ENCODE results near the gene MMAB. TPM values are rescaled to one million over a fixed set of nuclear protein-coding genes. Genes with fewer than 3 reads are reported as not detected.
"Not testable (repeated sequence)": the region's sequence is repeated elsewhere in the genome, so short reads cannot be mapped to it uniquely, and the experiment has no call there.

Gene MMAB
- total and polyA plus RNA-seq, 5 donors, result 37.0 to 50.7 (median 43.4) TPM

DNA sequence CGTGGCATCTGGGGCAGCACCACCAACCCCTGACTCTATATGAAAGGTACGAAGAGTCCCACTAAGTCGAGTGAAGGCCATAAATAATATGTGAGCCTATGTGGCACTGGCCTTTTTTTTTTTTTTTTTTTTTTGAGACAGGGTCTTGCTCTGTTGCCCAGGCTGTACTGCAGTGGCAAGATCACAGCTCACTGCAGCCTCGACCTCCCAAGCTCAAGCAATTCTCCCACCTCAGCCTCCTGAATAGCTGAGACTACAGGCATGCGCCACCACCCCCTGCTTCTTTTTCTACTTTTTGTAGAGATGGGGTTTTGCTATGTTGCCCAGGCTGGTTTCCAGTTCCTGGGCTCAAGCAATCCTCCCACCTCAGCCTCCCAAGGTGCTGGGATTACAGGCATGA, 28.8 kb upstream of the MMAB start:
- intact Hi-C loops (cut with DNase I), result loop anchor here in 1 of 4 donors (10.0 kb wide), 1 partner anchor 113 kb away; the partner anchor contains the start of gene FAM222A
- H3K9me3 ChIP-seq (ENCODE audit: control insufficient read depth, low read length); H3K27me3 ChIP-seq (ENCODE audit: control insufficient read depth, insufficient read depth); ATAC-seq; H3K4me3 ChIP-seq (ENCODE audit: low read length); H3K27ac ChIP-seq (ENCODE audit: low read length); H3K4me1 ChIP-seq (ENCODE audit: control insufficient read depth, insufficient read depth, low read length): not testable (repeated sequence)
- peak in 1 of 3 donors; percentile 7 for DNase-seq
- 89% methylated on average over 5 of the region's 5 CpGs for WGBS

DNA sequence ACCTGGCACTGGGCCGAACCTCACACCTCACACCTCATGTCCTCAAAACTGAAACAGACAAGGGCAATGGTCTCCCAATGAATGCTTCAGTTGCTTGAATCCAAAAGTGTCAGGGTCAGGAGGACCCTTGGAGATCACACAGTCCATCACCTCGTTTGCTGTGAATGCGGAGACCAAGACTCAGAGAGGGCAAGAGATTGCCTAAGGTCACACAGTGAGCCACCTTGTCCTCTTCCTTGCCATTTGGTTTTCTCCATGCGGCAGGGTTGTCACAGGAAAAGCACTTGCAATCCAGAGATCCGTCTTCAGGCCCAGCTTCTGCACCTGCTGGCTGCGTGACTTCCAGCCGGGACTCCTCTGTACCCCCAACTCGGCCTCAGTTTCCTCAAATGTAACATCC, 28.3 kb upstream of the MMAB start:
- H3K27ac ChIP-seq (ENCODE audit: low read length), result no peak overlapping the region
- H3K27me3 ChIP-seq (ENCODE audit: control insufficient read depth, insufficient read depth), result no peaks in the 10 kb centered on the region
- H3K9me3 ChIP-seq (ENCODE audit: control insufficient read depth, low read length), result no peaks in the 10 kb centered on the region
- no peak overlapping the region for H3K4me3 ChIP-seq (ENCODE audit: low read length)
- intact Hi-C loops (cut with DNase I), result loop anchor here in 1 of 4 donors (10.0 kb wide), 1 partner anchor 113 kb away; the partner anchor contains the start of gene FAM222A
- no peak for ATAC-seq
- DNase-seq, result peak in 1 of 3 donors; percentile 16
- peaks cover 2% of the 10 kb centered on the region for H3K4me1 ChIP-seq (ENCODE audit: control insufficient read depth, insufficient read depth, low read length)
- WGBS, result 78% methylated on average over 8 of the region's 8 CpGs

DNA sequence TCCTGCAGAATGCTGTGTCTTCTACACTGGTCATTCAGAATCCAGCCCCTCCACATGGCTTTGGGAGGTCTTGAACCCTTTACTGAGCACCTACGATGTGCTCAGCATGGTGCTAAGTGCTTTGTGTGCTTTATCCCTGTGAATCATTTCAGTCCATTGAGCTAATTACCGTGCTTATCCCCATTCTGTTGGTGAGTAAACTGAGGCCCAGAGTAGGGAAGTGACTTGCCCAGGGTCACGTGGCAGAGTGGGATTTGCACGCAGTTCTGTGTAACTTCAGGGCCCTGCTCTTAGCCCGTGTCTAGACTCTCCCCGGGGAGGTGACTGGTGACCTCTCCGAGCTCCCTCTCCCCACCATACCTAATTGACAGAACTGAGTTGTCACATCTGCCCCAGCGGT, 27.7 kb upstream of the MMAB start:
- ATAC-seq (no peak), DNase-seq (peak in 1 of 3 donors; percentile 1)
- no peak overlapping the region for H3K4me3 ChIP-seq (ENCODE audit: low read length)
- WGBS, result 91% methylated on average over 8 of the region's 8 CpGs
- H3K27ac ChIP-seq (ENCODE audit: low read length), result no peak overlapping the region
- H3K9me3 ChIP-seq (ENCODE audit: control insufficient read depth, low read length), result no peaks in the 10 kb centered on the region
- intact Hi-C loops (cut with DNase I), result loop anchor here in 1 of 4 donors (10.0 kb wide), 1 partner anchor 114 kb away; the partner anchor contains the start of gene FAM222A
- no peaks in the 10 kb centered on the region for H3K27me3 ChIP-seq (ENCODE audit: control insufficient read depth, insufficient read depth)
- H3K4me1 ChIP-seq (ENCODE audit: control insufficient read depth, insufficient read depth, low read length), result peaks cover 2% of the 10 kb centered on the region

DNA sequence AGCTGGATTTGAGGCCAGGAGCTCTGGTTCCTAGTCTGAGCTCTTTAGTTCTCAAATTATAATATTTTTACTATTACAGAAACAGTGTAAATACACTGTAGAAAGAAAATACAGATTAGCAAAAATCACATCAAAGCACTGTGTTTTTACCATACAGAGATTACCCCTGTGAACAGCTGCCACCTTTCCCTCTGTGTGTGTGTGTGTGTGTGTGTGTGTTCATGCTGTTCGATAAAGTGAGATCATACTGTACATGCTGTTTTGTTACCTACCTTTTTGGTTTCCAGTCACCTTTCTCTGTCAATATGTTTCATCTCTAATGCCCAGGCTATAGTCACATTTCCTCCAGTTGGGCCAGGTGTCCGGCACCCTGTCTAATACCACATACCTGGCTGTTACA, 27.2 kb upstream of the MMAB start:
- no peaks in the 10 kb centered on the region for H3K9me3 ChIP-seq (ENCODE audit: control insufficient read depth, low read length)
- 92% methylated on average over 2 of the region's 2 CpGs for WGBS
- no peak for ATAC-seq

DNA sequence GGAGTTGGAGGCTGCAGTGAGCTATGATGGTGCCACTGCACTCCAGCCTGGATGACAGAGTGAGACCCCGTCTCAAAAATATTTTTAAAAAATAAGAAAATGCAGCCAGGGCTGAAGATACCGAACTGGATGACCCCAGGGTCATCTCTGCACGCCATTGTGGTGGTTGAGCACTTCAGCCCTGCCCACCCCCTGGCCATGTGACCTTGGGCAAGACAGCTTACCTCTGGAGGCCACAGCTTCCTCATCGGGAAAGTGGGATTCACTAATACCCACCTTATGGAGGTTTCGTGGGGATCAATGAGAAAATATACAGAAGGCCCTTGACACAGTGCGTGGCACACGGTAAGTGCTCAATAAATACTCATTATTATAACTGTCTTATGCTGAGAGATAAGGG, 25.8 kb upstream of the MMAB start:
- 85% methylated on average over 7 of the region's 7 CpGs for WGBS
- intact Hi-C loops (cut with DNase I), result loop anchor here in 2 of 4 donors (2.0 to 5.0 kb wide), 2 partner anchors 173 to 176 kb away; no protein-coding TSS in a partner anchor

More for the DNA sequence above, 27.2 kb upstream of the MMAB start:
- Histone ChIP-seq H3K4me3 (ENCODE audit: low read length) (no peak overlapping the region), H3K27me3 (ENCODE audit: control insufficient read depth, insufficient read depth) (no peaks in the 10 kb centered on the region), H3K4me1 (ENCODE audit: control insufficient read depth, insufficient read depth, low read length) (peaks cover 2% of the 10 kb centered on the region), H3K27ac (ENCODE audit: low read length) (no peak overlapping the region)
- intact Hi-C loops (cut with DNase I), result loop anchor here in 1 of 4 donors (10.0 kb wide), 1 partner anchor 114 kb away; the partner anchor contains the start of gene FAM222A
- peak in 1 of 3 donors; percentile 0 for DNase-seq

DNA sequence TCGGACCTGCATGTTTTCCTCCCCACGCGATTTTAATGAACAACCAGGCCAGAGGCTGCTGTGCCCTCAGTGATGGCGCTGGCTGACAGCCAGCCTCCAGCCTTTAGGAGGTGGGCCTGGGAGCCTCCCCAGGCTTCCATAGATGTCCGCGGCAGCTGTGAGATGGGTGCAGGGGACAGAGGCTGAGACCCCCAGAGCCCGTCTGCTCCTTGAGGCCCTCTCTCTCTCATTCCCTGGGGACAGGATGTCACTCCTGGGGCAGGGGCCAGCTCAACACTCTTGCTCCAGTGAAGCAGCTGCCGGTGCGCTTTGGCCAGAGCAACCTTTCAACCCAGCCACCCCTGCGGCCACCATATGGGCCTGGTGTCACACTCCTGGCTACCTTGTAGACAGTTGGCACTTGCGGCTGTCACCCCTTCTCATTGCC, 25.1 kb upstream of the MMAB start:
- Histone ChIP-seq H3K27me3 (ENCODE audit: control insufficient read depth, insufficient read depth) (no peaks in the 10 kb centered on the region), H3K27ac (ENCODE audit: low read length) (no peak overlapping the region), H3K4me1 (ENCODE audit: control insufficient read depth, insufficient read depth, low read length) (peaks cover 2% of the 10 kb centered on the region), H3K9me3 (ENCODE audit: control insufficient read depth, low read length) (no peaks in the 10 kb centered on the region), H3K4me3 (ENCODE audit: low read length) (no peak overlapping the region)
- WGBS, result 64% methylated on average over 11 of the region's 11 CpGs
- intact Hi-C loops (cut with DNase I), result loop anchor here in 2 of 4 donors (2.0 to 5.0 kb wide), 2 partner anchors 174 to 176 kb away; no protein-coding TSS in a partner anchor
- ATAC-seq (no peak), DNase-seq (peak in 1 of 3 donors; percentile 59)

More for the DNA sequence above, 25.8 kb upstream of the MMAB start:
- Histone ChIP-seq H3K9me3 (ENCODE audit: control insufficient read depth, low read length) (no peaks in the 10 kb centered on the region), H3K4me3 (ENCODE audit: low read length) (no peak overlapping the region), H3K27me3 (ENCODE audit: control insufficient read depth, insufficient read depth) (no peaks in the 10 kb centered on the region), H3K27ac (ENCODE audit: low read length) (no peak overlapping the region), H3K4me1 (ENCODE audit: control insufficient read depth, insufficient read depth, low read length) (peaks cover 2% of the 10 kb centered on the region)
- peak in 1 of 3 donors; percentile 24 for DNase-seq
- no peak for ATAC-seq

DNA sequence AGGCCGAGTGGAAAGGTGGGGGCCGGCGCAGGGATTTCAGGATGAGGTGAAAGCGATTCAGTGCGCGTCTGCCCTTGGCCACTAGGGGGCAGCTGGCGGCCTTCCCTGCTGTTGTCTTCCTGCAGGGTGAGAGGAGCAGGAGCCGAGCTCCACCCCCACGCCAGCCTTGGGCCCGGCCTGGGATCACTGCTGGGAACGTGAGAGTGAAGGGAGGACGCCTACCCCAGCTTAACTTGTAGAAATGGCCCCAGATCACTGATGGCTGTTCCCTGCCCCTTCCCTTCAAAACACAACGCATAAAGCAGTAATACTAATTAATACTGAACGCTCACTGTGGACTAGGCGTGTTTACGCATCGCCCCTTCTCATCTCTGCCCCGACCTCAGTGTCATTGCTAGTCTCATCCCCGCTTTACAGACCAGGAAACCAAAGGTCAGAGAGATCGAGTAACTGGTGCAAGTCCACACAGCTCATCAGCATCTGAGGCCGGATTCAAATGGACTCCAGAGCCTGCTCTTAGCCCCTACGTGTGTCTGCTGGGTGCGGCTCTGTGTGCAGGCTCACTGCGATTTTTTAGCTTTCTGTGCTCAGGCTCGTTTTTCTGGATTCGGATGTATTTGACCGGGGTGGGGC, 24.6 kb upstream of the MMAB start:
- H3K4me3 ChIP-seq (ENCODE audit: low read length), result no peak overlapping the region
- ATAC-seq, result peak; percentile 91 to 93
- DNase-seq, result peak; percentile 89 to 96 (median 95)
- peaks cover 2% of the 10 kb centered on the region for H3K4me1 ChIP-seq (ENCODE audit: control insufficient read depth, insufficient read depth, low read length)
- no peaks in the 10 kb centered on the region for H3K9me3 ChIP-seq (ENCODE audit: control insufficient read depth, low read length)
- no peak overlapping the region for H3K27ac ChIP-seq (ENCODE audit: low read length)
- intact Hi-C loops (cut with DNase I), result loop anchor here (2.0 to 5.0 kb wide), 3 partner anchors 174 to 179 kb away; no protein-coding TSS in a partner anchor
- H3K27me3 ChIP-seq (ENCODE audit: control insufficient read depth, insufficient read depth), result no peaks in the 10 kb centered on the region
- 40% methylated on average over 27 of the region's 27 CpGs for WGBS

DNA sequence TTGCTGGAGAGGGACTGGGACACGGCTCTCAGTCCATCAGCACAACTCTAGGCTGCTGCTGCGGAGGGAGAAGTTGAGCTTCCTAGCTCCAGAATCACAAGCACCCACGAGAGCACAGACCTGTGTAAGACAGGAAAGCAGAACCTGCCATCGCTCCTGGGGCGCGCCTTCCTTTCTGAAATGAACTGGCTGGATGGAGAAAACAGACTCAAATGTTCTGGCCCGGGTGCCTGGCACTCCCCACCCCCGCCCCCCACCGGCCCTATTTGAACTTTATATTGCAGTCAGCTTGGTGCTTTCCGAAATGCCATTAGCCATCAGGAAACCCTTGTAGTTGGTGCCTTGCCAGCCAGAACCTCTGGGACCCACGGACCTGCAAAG, 24.1 kb upstream of the MMAB start:
- 43% methylated on average over 11 of the region's 11 CpGs for WGBS
- H3K4me1 ChIP-seq (ENCODE audit: control insufficient read depth, insufficient read depth, low read length), result peaks cover 2% of the 10 kb centered on the region
- intact Hi-C loops (cut with DNase I), result loop anchor here in 3 of 4 donors (2.0 to 5.0 kb wide), 3 partner anchors 175 to 179 kb away; no protein-coding TSS in a partner anchor

DNA sequence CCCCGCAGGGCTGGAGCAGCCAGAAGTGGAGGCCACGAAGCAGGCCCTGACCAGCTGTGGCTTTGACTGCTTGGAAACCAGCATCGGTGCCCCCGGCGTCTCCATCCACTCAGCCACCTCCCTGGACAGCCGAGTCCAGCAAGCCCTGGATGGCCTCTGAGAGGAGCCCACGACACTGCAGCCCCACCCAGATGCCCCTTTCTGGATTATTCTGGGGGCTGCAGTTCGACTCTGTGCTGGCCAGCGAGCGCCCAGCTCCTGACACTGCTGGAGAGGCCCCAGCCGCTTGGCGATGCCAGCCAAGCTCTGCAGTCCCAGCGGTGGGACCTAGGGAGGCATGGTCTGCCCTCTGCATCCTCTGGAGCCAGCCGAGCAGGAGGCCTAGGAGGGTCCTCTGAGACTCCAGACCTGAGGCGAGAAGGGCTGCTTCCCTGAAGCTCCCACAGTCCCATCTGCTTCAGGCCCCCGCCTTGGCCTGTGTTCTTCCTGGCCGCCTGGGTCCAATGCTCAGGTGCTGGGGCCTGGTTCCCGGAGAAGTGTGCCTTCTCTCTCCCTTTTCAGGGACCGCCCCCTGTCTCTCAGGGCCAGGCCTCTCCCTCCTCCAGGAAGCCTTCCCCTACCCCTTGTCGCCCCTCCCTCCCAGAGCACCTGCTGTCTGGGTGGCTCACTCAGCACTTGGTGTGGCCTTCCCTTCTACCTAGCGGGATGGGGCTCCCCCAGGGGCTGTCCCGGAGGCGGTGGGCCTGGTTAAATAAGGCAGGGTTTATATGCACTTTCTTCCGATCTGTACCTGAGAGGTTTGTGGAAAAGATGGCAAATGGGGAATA, 23.3 kb upstream of the MMAB start:
- Histone ChIP-seq H3K4me3 (ENCODE audit: low read length) (no peak overlapping the region), H3K27me3 (ENCODE audit: control insufficient read depth, insufficient read depth) (no peaks in the 10 kb centered on the region), H3K27ac (ENCODE audit: low read length) (no peak overlapping the region), H3K9me3 (ENCODE audit: control insufficient read depth, low read length) (no peaks in the 10 kb centered on the region), H3K4me1 (ENCODE audit: control insufficient read depth, insufficient read depth, low read length) (peaks cover 2% of the 10 kb centered on the region)
- ATAC-seq (no peak), DNase-seq (peak in 1 of 3 donors; percentile 30)
- intact Hi-C loops (cut with DNase I), result loop anchor here in 3 of 4 donors (2.0 to 5.0 kb wide), 3 partner anchors 176 to 180 kb away; no protein-coding TSS in a partner anchor
- 89% methylated on average over 24 of the region's 24 CpGs for WGBS

More for the DNA sequence above, 24.1 kb upstream of the MMAB start:
- Histone ChIP-seq H3K9me3 (ENCODE audit: control insufficient read depth, low read length) (no peaks in the 10 kb centered on the region), H3K27ac (ENCODE audit: low read length) (no peak overlapping the region), H3K4me3 (ENCODE audit: low read length) (no peak overlapping the region), H3K27me3 (ENCODE audit: control insufficient read depth, insufficient read depth) (no peaks in the 10 kb centered on the region)
- DNase-seq (no peak), ATAC-seq (no peak)

DNA sequence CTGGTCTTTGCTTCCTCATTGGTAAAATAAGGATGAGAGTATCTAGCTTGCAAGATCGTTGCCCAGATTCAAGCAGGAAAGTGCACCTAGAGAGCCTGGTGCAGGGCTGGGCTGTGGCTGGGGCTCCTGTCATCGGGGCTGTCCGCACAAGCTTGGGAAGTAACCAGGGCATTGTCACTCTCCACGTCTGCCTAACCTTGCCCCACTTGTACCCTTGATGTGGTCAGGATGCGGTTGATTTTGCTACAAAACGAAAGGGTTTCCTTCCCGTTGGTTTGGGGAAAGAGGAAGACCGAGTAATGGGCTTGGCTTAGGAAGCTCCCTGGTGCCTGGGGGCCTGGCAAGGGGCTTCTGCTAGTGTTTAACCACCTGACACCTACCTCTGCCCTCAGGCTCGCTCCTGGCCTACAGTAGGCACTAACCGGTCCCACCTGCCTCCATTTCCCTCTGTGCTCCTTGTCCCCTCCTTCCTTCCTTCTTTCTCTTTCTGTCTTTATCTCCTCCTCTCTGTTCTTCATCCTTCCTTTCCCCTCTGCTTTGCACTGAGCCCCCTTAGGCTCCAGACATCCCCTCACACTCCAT, 22.1 kb upstream of the MMAB start:
- Histone ChIP-seq H3K27ac (ENCODE audit: low read length) (no peak overlapping the region), H3K27me3 (ENCODE audit: control insufficient read depth, insufficient read depth) (no peaks in the 10 kb centered on the region), H3K9me3 (ENCODE audit: control insufficient read depth, low read length) (no peaks in the 10 kb centered on the region), H3K4me3 (ENCODE audit: low read length) (no peak overlapping the region), H3K4me1 (ENCODE audit: control insufficient read depth, insufficient read depth, low read length) (peaks cover 2% of the 10 kb centered on the region)
- WGBS, result 78% methylated on average over 10 of the region's 10 CpGs
- intact Hi-C loops (cut with DNase I), result loop anchor here in 1 of 4 donors (5.0 kb wide), 1 partner anchor 177 kb away; no protein-coding TSS in a partner anchor
- ATAC-seq (no peak), DNase-seq (peak in 1 of 3 donors; percentile 18)

Data from right cardiac atrium (tissue), 5 donors.